Breast epithelium (tissue), 3 donors: Measurements from ENCODE around the gene COLQ.

Experiments used
- CTCF ChIP-seq, 3 donors: fragments of 450-650 bp; IDR thresholded peaks; one replicate each; pipeline ENCODE4 v1.5.1; 2016 to 2017; ENCODE audit warnings: antibody characterized with exemption in 3 of 3, mild to moderate bottlenecking in 3 of 3, moderate library complexity in 3 of 3
- POLR2A ChIP-seq: fragments of 450-650 bp; IDR thresholded peaks from one replicate; pipeline ENCODE4 v1.6.1; 2016; ENCODE audit warnings: antibody characterized with exemption, mild to moderate bottlenecking, moderate library complexity

- TF ChIP-seq CTCF (IDR thresholded peaks at IDR 0.05) (no peak), POLR2A (no peak)
These were observed 65.2 kb downstream of the COLQ start for GRCh38 chr3:15456321-15456720.
